22Rv1 (cell line): Measurements from ENCODE around the gene AKAP9.

Experiments used
- ZFX ChIP-seq: fragments of 450-650 bp; IDR thresholded peaks from 2 replicates; pipeline ENCODE4 v1.6.1; 2017; ENCODE audit warnings: antibody characterized with exemption, borderline replicate concordance
- TF ChIP-seq, protein P1 (sequence below): fragments of 450-650 bp; IDR thresholded peaks from 2 replicates; pipeline ENCODE4 v1.5.1; 2017; ENCODE audit warnings: mild to moderate bottlenecking

DNA sequence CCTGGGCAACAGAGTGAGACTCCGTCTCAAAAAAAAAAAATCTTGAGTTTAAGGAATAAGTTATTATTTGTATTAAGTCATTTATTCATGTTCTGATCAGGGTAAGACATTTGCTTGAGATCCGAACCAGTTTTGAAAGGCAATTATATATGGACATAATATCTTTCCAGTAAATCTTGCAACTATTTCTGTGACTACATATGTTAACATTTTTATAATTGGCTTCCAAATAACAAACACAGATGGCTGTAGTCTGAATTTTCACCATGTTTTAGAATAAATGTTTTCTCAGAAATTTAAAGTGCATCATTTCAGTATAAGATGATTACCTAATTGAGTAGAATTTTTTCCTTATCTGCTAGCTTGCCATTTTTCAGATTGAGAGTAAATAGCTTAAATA is 21.2 kb downstream of the AKAP9 start:
- TF ChIP-seq, protein P1, sequence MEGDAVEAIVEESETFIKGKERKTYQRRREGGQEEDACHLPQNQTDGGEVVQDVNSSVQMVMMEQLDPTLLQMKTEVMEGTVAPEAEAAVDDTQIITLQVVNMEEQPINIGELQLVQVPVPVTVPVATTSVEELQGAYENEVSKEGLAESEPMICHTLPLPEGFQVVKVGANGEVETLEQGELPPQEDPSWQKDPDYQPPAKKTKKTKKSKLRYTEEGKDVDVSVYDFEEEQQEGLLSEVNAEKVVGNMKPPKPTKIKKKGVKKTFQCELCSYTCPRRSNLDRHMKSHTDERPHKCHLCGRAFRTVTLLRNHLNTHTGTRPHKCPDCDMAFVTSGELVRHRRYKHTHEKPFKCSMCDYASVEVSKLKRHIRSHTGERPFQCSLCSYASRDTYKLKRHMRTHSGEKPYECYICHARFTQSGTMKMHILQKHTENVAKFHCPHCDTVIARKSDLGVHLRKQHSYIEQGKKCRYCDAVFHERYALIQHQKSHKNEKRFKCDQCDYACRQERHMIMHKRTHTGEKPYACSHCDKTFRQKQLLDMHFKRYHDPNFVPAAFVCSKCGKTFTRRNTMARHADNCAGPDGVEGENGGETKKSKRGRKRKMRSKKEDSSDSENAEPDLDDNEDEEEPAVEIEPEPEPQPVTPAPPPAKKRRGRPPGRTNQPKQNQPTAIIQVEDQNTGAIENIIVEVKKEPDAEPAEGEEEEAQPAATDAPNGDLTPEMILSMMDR = no peak
- no peak for TF ChIP-seq ZFX
